ENCODE results near the gene ARHGEF16.

ARHGEF16 gene

DNA sequence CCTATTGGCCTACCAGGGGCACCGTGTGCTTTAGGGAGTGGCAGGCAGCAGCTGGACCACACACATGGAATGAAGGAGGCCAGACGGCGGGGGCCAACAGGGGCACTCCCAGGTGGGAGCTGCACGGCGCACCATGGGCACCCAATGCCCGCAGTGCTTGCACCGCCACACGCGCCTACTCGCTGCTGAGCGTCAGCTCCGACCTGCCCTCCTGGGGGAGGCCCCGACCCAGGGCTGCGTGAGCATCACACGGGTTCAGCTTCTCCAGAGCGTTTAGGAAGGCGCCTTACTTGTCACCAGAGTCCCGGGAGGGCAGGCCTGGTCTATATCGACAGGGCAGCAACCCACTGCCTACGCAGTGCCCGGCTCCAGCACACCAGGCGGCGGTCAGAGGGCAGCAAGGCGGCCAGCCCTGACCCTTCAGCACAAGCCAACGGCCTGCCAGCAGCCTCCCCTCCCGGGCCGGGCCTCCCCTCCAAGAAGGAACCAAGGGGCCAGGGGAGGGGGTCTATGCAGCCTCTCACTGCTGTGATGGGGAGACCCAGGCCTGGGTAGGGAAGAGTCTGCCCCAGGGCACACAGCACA is 64.9 kb downstream of the ARHGEF16 start:
- no peak for DNase-seq (ENCODE audit: low spot score)

GRCh38 chr1:3520419-3521378 is 66.2 kb downstream of the ARHGEF16 start:
- DNase-seq (ENCODE audit: low spot score): no peak

GRCh38 chr1:3521426-3521825 is 67.0 kb downstream of the ARHGEF16 start:
- DNase-seq (ENCODE audit: low spot score): no peak

- no peak for DNase-seq (ENCODE audit: low spot score)
Measured at GRCh38 chr1:3522112-3522511, 67.6 kb downstream of the ARHGEF16 start.

DNA sequence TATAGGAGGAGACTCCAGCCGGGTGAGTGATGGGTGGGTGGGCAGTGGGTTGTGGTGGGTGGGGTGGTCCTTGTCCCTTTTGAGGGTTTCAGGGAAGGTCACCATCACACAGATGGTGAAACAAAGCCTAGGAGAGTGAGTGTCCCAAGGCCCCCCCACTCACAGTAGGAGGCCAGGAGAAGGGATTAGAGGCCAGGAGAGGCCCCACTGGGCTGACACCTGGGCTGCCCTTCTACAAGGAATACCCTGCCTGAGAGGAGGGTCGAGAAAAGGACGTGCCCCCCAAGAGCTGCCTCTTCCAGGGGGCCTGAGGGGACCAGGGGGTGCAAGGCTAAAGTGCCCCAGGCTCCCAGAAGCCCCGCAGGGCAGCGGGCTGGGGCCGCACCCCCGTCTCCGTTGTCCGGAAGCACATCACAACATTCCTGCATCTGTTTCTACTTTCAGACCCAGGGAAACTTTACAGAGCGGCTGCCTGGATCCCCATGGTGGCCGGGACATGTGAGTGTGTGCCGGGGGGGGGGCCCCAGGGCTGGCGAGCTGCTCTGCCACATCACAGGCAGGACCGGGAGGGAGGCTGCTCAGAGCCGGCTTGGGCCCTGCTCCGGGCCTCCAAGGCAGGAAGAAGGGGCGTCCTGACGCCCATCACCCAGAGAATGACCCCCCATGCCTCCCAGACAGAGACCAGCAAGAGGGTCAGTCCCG is 68.2 kb downstream of the ARHGEF16 start:
- DNase-seq (ENCODE audit: low spot score): peak; percentile 96

DNA sequence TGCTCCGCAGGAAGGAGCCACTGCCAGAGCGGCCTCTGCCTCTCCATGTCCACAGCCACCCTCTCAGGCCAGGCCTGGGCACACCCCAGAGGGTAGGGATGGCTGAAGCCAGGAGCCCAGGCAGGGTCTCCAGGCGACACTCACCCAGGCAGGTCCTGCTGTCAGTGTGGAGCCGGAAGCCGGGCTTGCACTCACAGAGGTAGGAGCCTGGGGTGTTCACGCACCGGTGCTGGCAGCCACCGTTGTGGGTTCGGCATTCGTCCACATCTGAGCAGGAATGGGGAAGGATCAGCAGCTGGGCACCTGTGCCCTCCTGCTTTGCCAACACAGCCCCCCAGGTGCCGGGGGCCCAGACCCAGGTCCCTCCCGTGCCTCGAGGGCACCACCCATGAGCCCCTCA is 69.5 kb downstream of the ARHGEF16 start:
- no peak for DNase-seq (ENCODE audit: low spot score)

DNA sequence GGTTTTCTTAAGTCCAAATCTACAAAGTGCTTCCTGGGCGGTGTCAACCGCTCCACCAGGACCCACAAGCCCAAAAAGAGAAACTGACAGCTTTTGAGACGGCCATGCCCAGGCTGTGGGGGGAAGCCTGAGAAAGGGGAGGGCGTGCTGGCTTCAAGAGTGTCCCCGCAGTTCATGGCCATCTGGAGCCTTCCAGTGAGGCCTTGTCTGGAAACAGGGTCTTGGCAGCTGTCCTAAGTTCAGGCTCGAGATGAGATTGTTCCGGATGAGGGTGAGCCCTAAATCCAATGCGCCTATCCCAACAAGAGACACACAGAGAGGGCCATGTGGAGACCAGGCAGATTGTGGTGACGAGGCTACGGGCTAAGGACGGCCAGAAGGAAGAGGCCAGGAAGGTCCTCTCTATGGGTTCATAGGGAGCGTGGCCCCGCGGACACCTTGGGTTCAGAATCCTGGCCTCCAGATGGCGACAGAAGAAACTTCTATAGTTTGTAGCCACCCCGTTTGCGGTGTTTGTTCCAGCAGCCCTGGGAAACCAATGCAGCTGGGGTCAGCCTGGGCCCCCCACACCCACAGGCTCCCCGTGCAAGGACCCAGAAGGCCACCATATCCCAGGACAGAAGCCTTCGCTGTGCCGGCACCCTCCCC is 70.2 kb downstream of the ARHGEF16 start:
- DNase-seq (ENCODE audit: low spot score): no peak

GRCh38 chr1:3525551-3526482 is 71.4 kb downstream of the ARHGEF16 start:
- no peak for DNase-seq (ENCODE audit: low spot score)

DNA sequence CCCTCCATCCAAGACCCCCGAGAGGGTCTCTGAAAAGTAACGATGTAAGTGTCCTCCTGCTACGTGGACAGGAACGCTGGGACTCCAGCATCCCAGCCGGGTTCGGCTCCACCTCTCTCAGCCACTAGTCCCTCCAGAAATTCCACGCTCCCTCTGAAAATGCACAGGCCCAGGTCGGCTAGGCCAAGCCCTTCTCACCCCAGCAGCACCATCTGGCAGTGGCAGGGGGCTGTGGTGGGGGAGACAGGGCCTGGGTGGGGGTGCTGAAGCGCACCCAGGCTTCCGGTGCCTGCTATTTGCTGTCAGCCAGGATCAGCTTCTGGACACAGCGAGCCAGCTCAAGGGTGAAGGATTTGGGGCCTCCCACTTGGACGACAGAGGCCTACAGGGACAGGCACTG is 73.3 kb downstream of the ARHGEF16 start:
- DNase-seq (ENCODE audit: low spot score): no peak

DNA sequence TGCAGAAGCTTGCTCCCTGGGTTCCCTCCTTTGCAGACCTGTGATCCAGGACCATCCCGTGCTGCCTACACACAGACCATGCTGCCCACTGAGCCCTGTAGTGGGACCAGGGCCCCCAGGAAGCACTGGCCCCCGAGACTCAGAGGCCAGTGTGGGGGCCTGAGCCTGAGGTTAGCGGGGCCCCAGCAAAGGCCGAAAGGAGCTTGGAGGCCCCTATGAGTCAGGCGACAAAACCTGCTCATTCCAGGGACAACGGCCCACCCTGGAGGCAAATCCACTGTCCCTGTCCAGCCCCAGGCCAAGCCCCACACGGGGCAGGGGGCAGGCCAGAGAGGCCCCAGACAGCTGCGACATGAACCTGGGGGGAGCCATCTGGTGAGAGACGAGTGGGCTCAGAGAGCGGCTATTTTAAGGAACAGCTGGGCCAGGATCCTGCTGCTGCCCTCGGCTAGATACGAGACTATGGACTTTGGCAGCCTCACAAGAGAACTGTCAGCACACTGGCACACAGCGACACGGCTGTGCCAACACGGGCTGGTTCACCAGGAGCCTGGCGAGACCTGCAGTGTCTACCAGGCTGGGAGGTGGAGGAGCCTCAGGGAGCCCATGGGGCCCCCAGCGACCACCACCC is 74.7 kb downstream of the ARHGEF16 start:
- DNase-seq (ENCODE audit: low spot score): no peak

DNA sequence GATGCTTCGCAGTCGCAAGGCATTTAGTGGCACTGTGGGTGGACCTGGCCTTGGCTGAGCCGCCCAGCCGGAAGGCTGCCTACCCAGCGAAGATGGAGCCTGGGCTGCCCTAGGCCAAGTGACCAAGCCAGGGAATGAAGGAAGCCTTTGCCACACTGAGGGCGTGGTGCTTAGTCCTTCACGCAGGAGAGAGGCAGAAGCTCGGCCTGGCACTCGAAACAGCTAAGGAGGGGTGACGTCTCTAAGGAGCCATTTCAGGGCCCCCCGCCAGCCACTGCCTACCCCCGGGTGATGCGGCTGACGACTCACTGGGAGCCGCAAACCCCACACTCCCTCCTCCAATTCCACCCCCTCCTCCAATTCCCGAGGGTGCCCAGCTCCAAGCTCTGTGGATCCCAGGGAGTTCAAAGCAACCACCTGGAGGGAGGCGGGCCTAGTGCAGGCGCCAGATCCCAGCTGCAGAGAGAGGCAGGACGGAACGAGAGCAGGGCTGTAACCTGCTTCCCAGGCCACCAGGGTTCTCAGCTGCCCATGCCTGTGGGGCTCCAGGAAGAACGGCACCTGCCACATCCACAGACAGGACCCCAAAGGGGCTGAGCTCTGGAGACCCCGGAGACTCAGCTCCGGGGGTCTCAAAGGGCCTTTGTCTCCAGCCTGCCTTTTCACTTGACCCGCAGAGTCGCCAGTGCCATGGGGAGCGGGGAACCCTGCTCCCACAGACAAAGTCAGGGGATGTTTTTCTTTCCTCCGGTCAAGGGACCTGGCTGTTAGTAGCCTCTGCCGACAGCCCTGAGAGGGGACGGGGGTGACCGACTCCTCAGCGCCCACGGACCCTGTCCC is 75.8 kb downstream of the ARHGEF16 start:
- DNase-seq (ENCODE audit: low spot score): no peak

All from AG08395 (cell line).